ENCODE results near the gene JAG1. TPM values are rescaled to one million over a fixed set of nuclear protein-coding genes. Genes with fewer than 3 reads are reported as not detected.

The JAG1 gene
- total RNA-seq, 6 donors from 2014 or later: 37.7 to 57.4 (median 47.0) TPM

GRCh38 chr20:10680571-10680970, 6.8 kb upstream of the JAG1 start:
- no peaks in the 10 kb centered on the region for H3K9me3 ChIP-seq
- DNase-seq (no peak), ATAC-seq (ENCODE audit: low FRiP score in 2 of 2) (no peak)
- peaks cover 0 to under 1% (median 0%) of the 10 kb centered on the region in 4 donors for H3K4me1 ChIP-seq
- TF ChIP-seq CTCF (IDR thresholded peaks at IDR 0.05) (no peak), POLR2A (IDR thresholded peaks at IDR 0.05) (no peak), POLR2AphosphoS5 (IDR thresholded peaks at IDR 0.05) (no peak), EP300 (IDR thresholded peaks at IDR 0.05) (no peak)
- no peak overlapping the region for H3K4me3 ChIP-seq
- H3K27me3 ChIP-seq: no peaks in the 10 kb centered on the region
- 81 to 84% methylated on average over 4 of the region's 4 CpGs for WGBS, 2 donors
- no peak overlapping the region for H3K27ac ChIP-seq
- H3K36me3 ChIP-seq: no peaks in the 10 kb centered on the region

GRCh38 chr20:10679269-10679668, 5.5 kb upstream of the JAG1 start:
- H3K4me1 ChIP-seq: peaks cover 6 to 11% (median 8%) of the 10 kb centered on the region in 4 donors
- WGBS, 2 donors: 76 to 79% methylated on average over 4 of the region's 4 CpGs
- DNase-seq (no peak), ATAC-seq (ENCODE audit: low FRiP score in 2 of 2) (no peak)
- H3K27me3 ChIP-seq: no peaks in the 10 kb centered on the region
- no peak for TF ChIP-seq EP300 (IDR thresholded peaks at IDR 0.05)
- no peak for TF ChIP-seq POLR2AphosphoS5 (IDR thresholded peaks at IDR 0.05)
- no peak for TF ChIP-seq CTCF (IDR thresholded peaks at IDR 0.05)
- TF ChIP-seq POLR2A (IDR thresholded peaks at IDR 0.05): no peak
- H3K36me3 ChIP-seq: no peaks in the 10 kb centered on the region
- H3K9me3 ChIP-seq: no peaks in the 10 kb centered on the region
- no peak overlapping the region for H3K4me3 ChIP-seq
- no peak overlapping the region for H3K27ac ChIP-seq

GRCh38 chr20:10676518-10676917, 2.7 kb upstream of the JAG1 start:
- Histone ChIP-seq H3K27me3 (no peaks in the 10 kb centered on the region), H3K36me3 (no peaks in the 10 kb centered on the region), H3K4me3 (no peak overlapping the region), H3K27ac (no peak overlapping the region), H3K9me3 (no peaks in the 10 kb centered on the region), H3K4me1 (peaks cover 6 to 23% (median 10%) of the 10 kb centered on the region in 4 donors)
- DNase-seq (no peak), ATAC-seq (ENCODE audit: low FRiP score in 2 of 2) (no peak)
- TF ChIP-seq CTCF (IDR thresholded peaks at IDR 0.05): no peak
- TF ChIP-seq POLR2AphosphoS5 (IDR thresholded peaks at IDR 0.05): no peak
- TF ChIP-seq EP300 (IDR thresholded peaks at IDR 0.05): no peak
- no peak for TF ChIP-seq POLR2A (IDR thresholded peaks at IDR 0.05)
- 47 to 56% methylated on average over 3 of the region's 3 CpGs for WGBS, 2 donors

GRCh38 chr20:10675450-10675848, 1.6 kb upstream of the JAG1 start:
- Histone ChIP-seq H3K4me3 (peak overlapping the region in 1 of 4 donors; percentile 92), H3K4me1 (peaks cover 6 to 33% (median 18%) of the 10 kb centered on the region in 4 donors), H3K27ac (peak overlapping the region in 3 of 4 donors; percentile 94 to 99 (median 99)), H3K36me3 (no peaks in the 10 kb centered on the region), H3K27me3 (no peaks in the 10 kb centered on the region), H3K9me3 (no peaks in the 10 kb centered on the region)
- no peak for TF ChIP-seq POLR2A (IDR thresholded peaks at IDR 0.05)
- TF ChIP-seq CTCF (IDR thresholded peaks at IDR 0.05): no peak
- TF ChIP-seq POLR2AphosphoS5 (IDR thresholded peaks at IDR 0.05): no peak
- TF ChIP-seq EP300 (IDR thresholded peaks at IDR 0.05): no peak
- 87 to 94% methylated on average over 4 of the region's 4 CpGs for WGBS, 2 donors
- ATAC-seq (ENCODE audit: low FRiP score in 2 of 2): no peak
- no peak for DNase-seq

All from upper lobe of left lung (tissue), 6 donors.